ENCODE data around the gene GJA5. TPM values are rescaled to one million over a fixed set of nuclear protein-coding genes. Genes with fewer than 3 reads are reported as not detected.

Gene GJA5
- total RNA-seq, 1 experiment from 2014 or later: 8.7 TPM

- Histone ChIP-seq H3F3A (ENCODE audit: insufficient read depth, low read depth) (peaks cover 49% of the 10 kb centered on the region), H3K4me2 (peak overlapping the region; percentile 57), H3K4me3 (no peak overlapping the region), H3K27me3 (ENCODE audit: insufficient read depth, low read depth) (no peaks in the 10 kb centered on the region), H3K79me2 (ENCODE audit: low read depth) (no peaks in the 10 kb centered on the region), H3K9me2 (ENCODE audit: insufficient read depth) (no peaks in the 10 kb centered on the region), H3K36me3 (ENCODE audit: low read depth) (no peaks in the 10 kb centered on the region), H2AFZ (no peak overlapping the region), H3K4me1 (replicated peaks; ENCODE audit: insufficient read depth) (peaks cover 73% of the 10 kb centered on the region), H4K20me1 (ENCODE audit: insufficient read depth) (no peaks in the 10 kb centered on the region), H3K9me3 (ENCODE audit: insufficient read depth, low read depth) (peaks cover 7% of the 10 kb centered on the region; the same call in 1 of the 2 replicates), H3K27ac (peak overlapping the region; percentile 82)
- TF ChIP-seq EZH2 (IDR thresholded peaks at IDR 0.05; ENCODE audit: low read depth) (no peak), CTCF (conservative IDR thresholded peaks at IDR 0.05) (no peak)
- ChIA-PET CTCF (interaction anchor here (1.3 kb wide), 1 partner anchor 40 kb away, joined by 4 read pairs; no protein-coding TSS in a partner anchor), POLR2A (ENCODE audit: unreplicated experiment) (interaction anchor here (0.5 to 1.4 kb wide), 9 partner anchors 13 to 136 kb away, joined by 3 to 16 read pairs (median 5); partner anchors contain the start of gene ACP6)
- DNase-seq: peak; percentile 82 to 100
- intact Hi-C loops (cut with micrococcal nuclease; ENCODE audit: unreplicated experiment): loop anchor here (1.0 to 2.0 kb wide), 4 partner anchors 40 to 173 kb away; partner anchors contain the start of gene ACP6
- BruUV-seq (replicated peaks): TSS peak; percentile 61
Measured at GRCh38 chr1:147717051-147717705, 43.2 kb downstream of the GJA5 start.

GRCh38 chr1:147712605-147713004 lies 47.8 kb downstream of the GJA5 start:
- no peaks in the 10 kb centered on the region for H4K20me1 ChIP-seq (ENCODE audit: insufficient read depth)
- ChIA-PET CTCF (no interaction called here), POLR2A (ENCODE audit: unreplicated experiment) (interaction anchor here (0.7 kb wide), 1 partner anchor 64 kb away, joined by 5 read pairs; no protein-coding TSS in a partner anchor)
- intact Hi-C loops (cut with micrococcal nuclease; ENCODE audit: unreplicated experiment): no loop called here
- peaks cover 28% of the 10 kb centered on the region for H3F3A ChIP-seq (ENCODE audit: insufficient read depth, low read depth)
- 0 out of 2 replicates have a peak, but pooled peaks cover 3% of the 10 kb centered on the region for H3K9me3 ChIP-seq (ENCODE audit: insufficient read depth, low read depth)
- no TSS peak for BruUV-seq (replicated peaks)
- no peak overlapping the region for H3K4me2 ChIP-seq
- no peaks in the 10 kb centered on the region for H3K36me3 ChIP-seq (ENCODE audit: low read depth)
- H3K27ac ChIP-seq: no peak overlapping the region
- H3K79me2 ChIP-seq (ENCODE audit: low read depth): no peaks in the 10 kb centered on the region
- DNase-seq: no peak
- H3K4me1 ChIP-seq (replicated peaks; ENCODE audit: insufficient read depth): peaks cover 29% of the 10 kb centered on the region
- H3K27me3 ChIP-seq (ENCODE audit: insufficient read depth, low read depth): no peaks in the 10 kb centered on the region
- no peak overlapping the region for H3K4me3 ChIP-seq
- TF ChIP-seq CTCF (conservative IDR thresholded peaks at IDR 0.05): no peak
- TF ChIP-seq EZH2 (IDR thresholded peaks at IDR 0.05; ENCODE audit: low read depth): no peak
- no peak overlapping the region for H2AFZ ChIP-seq
- no peaks in the 10 kb centered on the region for H3K9me2 ChIP-seq (ENCODE audit: insufficient read depth)

Other genes with a start within 250 kb of the GJA5 start
- 31.3 and 32.2 TPM in 2 replicates for gene BCL9, start 219.1 kb downstream of the GJA5 start, total RNA-seq (2021)
- 71.4 and 85.3 TPM in 2 replicates for gene ACP6, start 90.1 kb downstream of the GJA5 start, total RNA-seq (2021)
- not detected in 2 replicates for gene GJA8, start 142.2 kb upstream of the GJA5 start, total RNA-seq (2021)
- gene GPR89B, start 167.8 kb upstream of the GJA5 start, total RNA-seq (2021): 13.6 and 15.9 TPM in 2 replicates

Measured in PC-9 (cell line).